ENCODE data around the gene NPAS2.

The NPAS2 gene

GRCh38 chr2:100945930-100946607 is 126.1 kb downstream of the NPAS2 start:
- DNase-seq: no peak

- no peak for DNase-seq
These were observed 129.2 kb downstream of the NPAS2 start for GRCh38 chr2:100948942-100949811.

- DNase-seq: no peak
These were observed 132.6 kb downstream of the NPAS2 start for GRCh38 chr2:100952512-100952911.

- no peak for DNase-seq
These were observed 133.6 kb downstream of the NPAS2 start for GRCh38 chr2:100953406-100954043.

GRCh38 chr2:100954044-100954420 is 134.1 kb downstream of the NPAS2 start:
- no peak for DNase-seq

GRCh38 chr2:100955226-100955625 is 135.3 kb downstream of the NPAS2 start:
- DNase-seq: no peak

GRCh38 chr2:100956081-100956480 is 136.1 kb downstream of the NPAS2 start:
- no peak for DNase-seq

- DNase-seq: no peak
These were observed 138.2 kb downstream of the NPAS2 start for GRCh38 chr2:100957996-100958653.

- no peak for DNase-seq
These were observed 139.4 kb downstream of the NPAS2 start for GRCh38 chr2:100959225-100959880.

- DNase-seq: no peak
These were observed 140.7 kb downstream of the NPAS2 start for GRCh38 chr2:100960688-100961087.

GRCh38 chr2:100962366-100963025 is 142.6 kb downstream of the NPAS2 start:
- no peak for DNase-seq

- DNase-seq: no peak
These were observed 143.1 kb downstream of the NPAS2 start for GRCh38 chr2:100963026-100963375.

GRCh38 chr2:100964222-100964621 is 144.3 kb downstream of the NPAS2 start:
- DNase-seq: no peak

- no peak for DNase-seq
These were observed 144.8 kb downstream of the NPAS2 start for GRCh38 chr2:100964681-100965169.

- DNase-seq: no peak
These were observed 145.7 kb downstream of the NPAS2 start for GRCh38 chr2:100965596-100965995.

GRCh38 chr2:100967716-100968115 is 147.8 kb downstream of the NPAS2 start:
- DNase-seq: no peak

GRCh38 chr2:100968146-100969145 is 148.5 kb downstream of the NPAS2 start:
- no peak for DNase-seq

GRCh38 chr2:100969998-100970397 is 150.1 kb downstream of the NPAS2 start:
- DNase-seq: no peak

GRCh38 chr2:100971221-100971620 is 151.3 kb downstream of the NPAS2 start:
- no peak for DNase-seq

GRCh38 chr2:100972452-100972851 is 152.5 kb downstream of the NPAS2 start:
- no peak for DNase-seq

Data from activated CD4-positive, alpha-beta T cell treated with anti-CD3 and anti-CD28 coated beads, Interleukin-10, Interleukin-2, amounts not matched to agents 100 ng/mL and 50 ng/mL, durations not matched to agents 16 hours and 8 hours (primary cell).